ENCODE data around the gene NFKBIL1. TPM values are rescaled to one million over a fixed set of nuclear protein-coding genes. Genes with fewer than 3 reads are reported as not detected.

The NFKBIL1 gene
- total and polyA plus RNA-seq, 9 of the 15 experiments (the other 6 are each of a cell fraction or from before 2014, with no cell fraction given), result 0.49 to 33.1 (median 7.6) TPM

DNA sequence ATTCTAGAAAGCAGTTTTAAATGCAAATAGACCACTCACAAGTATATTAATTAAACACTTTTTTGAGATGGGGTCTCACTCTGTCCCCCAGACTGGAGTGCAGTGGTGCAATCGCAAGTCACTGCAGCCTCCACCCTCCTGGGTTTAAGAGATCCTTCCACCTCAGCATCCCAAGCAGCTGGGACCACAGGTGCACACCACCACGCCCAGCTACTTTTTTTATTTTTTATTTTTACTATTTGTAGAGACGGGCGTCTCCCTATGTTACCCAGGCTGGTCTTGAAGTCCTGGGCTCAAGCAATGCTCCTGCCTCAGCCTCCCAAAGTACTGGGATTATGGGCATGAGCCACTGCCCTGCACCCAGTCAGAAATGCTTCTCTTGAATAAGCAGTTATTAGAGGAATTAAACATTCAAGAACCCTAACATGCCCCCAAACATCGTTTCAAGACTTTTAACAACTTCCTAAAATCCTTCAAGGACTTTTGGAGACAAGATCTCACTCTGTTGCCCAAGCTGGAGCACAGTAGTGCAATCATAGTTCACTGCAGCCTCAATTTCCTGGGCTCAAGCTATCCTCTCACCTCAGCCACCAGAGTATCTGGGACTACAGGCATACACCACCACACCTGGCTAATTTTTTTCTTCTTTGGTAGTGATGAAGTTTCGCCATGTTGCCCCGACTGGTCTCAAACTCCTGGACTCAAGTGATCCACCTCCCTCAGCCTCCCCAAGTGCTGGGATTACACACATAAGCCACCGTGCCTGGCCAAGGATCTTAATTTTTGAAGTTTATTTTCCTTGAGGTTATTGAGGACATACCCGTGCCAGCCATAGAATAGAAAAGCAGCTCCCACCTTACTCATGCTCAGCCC is 15.4 kb upstream of the NFKBIL1 start (continued):
- TF ChIP-seq RFX7 (CRISPR knock-in tag; IDR thresholded peaks at IDR 0.05), result no peak
- TF ChIP-seq, protein P1, sequence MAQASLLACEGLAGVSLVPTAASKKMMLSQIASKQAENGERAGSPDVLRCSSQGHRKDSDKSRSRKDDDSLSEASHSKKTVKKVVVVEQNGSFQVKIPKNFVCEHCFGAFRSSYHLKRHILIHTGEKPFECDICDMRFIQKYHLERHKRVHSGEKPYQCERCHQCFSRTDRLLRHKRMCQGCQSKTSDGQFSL (CRISPR knock-in tag; IDR thresholded peaks at IDR 0.05), result no peak
- TF ChIP-seq, protein P1 (tag; IDR thresholded peaks at IDR 0.05), result no peak
- no peak for TF ChIP-seq ZNF232 (CRISPR knock-in tag; IDR thresholded peaks at IDR 0.05)
- TF ChIP-seq POLR2G (IDR thresholded peaks at IDR 0.05; ENCODE audit: low read depth, low read length), result peak; percentile 35; the same call in 1 of the 2 replicates
- TF ChIP-seq RFX1 (IDR thresholded peaks at IDR 0.05), result no peak
- no peak for TF ChIP-seq RBM15 (IDR thresholded peaks at IDR 0.05; ENCODE audit: insufficient read depth, low read length)
- no peak for TF ChIP-seq KAT8 (IDR thresholded peaks at IDR 0.05; ENCODE audit: low read depth)
- no peak for TF ChIP-seq MEF2D (tag; conservative IDR thresholded peaks at IDR 0.05; ENCODE audit: low read depth)
- TF ChIP-seq LCOR (CRISPR knock-in tag; IDR thresholded peaks at IDR 0.05), result no peak
- 0 out of 2 replicates have a peak, but pooled peaks have one; percentile 68 for TF ChIP-seq SMAD3 (CRISPR knock-in tag; conservative IDR thresholded peaks at IDR 0.05)
- TF ChIP-seq ZNF511 (CRISPR knock-in tag; IDR thresholded peaks at IDR 0.05), result no peak
- TF ChIP-seq MLLT1 (IDR thresholded peaks at IDR 0.05), result no peak
- TF ChIP-seq, protein P2, sequence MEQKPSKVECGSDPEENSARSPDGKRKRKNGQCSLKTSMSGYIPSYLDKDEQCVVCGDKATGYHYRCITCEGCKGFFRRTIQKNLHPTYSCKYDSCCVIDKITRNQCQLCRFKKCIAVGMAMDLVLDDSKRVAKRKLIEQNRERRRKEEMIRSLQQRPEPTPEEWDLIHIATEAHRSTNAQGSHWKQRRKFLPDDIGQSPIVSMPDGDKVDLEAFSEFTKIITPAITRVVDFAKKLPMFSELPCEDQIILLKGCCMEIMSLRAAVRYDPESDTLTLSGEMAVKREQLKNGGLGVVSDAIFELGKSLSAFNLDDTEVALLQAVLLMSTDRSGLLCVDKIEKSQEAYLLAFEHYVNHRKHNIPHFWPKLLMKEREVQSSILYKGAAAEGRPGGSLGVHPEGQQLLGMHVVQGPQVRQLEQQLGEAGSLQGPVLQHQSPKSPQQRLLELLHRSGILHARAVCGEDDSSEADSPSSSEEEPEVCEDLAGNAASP (IDR thresholded peaks at IDR 0.05), result no peak
- TF ChIP-seq POLR2AphosphoS5 (IDR thresholded peaks at IDR 0.05; ENCODE audit: control insufficient read depth, insufficient read depth, low read depth, low read length), result peak; percentile 7; the same call in 1 of the 2 replicates
- no peak for TF ChIP-seq ZNF384 (IDR thresholded peaks at IDR 0.05; ENCODE audit: low read depth, low read length)
- TF ChIP-seq, protein P3, sequence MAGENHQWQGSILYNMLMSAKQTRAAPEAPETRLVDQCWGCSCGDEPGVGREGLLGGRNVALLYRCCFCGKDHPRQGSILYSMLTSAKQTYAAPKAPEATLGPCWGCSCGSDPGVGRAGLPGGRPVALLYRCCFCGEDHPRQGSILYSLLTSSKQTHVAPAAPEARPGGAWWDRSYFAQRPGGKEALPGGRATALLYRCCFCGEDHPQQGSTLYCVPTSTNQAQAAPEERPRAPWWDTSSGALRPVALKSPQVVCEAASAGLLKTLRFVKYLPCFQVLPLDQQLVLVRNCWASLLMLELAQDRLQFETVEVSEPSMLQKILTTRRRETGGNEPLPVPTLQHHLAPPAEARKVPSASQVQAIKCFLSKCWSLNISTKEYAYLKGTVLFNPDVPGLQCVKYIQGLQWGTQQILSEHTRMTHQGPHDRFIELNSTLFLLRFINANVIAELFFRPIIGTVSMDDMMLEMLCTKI (IDR thresholded peaks at IDR 0.05; ENCODE audit: partially characterized antibody), result no peak
- no peak for TF ChIP-seq CCNT2 (IDR thresholded peaks at IDR 0.05; ENCODE audit: borderline replicate concordance, extremely low read depth, insufficient read length, low read depth, low read length)
- TF ChIP-seq ETS2 (tag; IDR thresholded peaks at IDR 0.05; ENCODE audit: borderline replicate concordance, poor library complexity, severe bottlenecking), result no peak
- TF ChIP-seq ZNF668 (CRISPR knock-in tag; IDR thresholded peaks at IDR 0.05), result no peak
- TF ChIP-seq ZFP30 (CRISPR knock-in tag; IDR thresholded peaks at IDR 0.05; ENCODE audit: borderline replicate concordance), result no peak
- TF ChIP-seq ZNF551 (CRISPR knock-in tag; IDR thresholded peaks at IDR 0.05), result no peak
